Suprapubic skin (tissue), 4 donors: ENCODE measurements around the gene WDR74. TPM values are rescaled to one million over a fixed set of nuclear protein-coding genes. Genes with fewer than 3 reads are reported as not detected.
"Not testable (repeated sequence)": the region's sequence is repeated elsewhere in the genome, so short reads cannot be mapped to it uniquely, and the experiment has no call there.

Experiments used
- DNase-seq, 2 donors: peaks; one replicate each; pipeline ENCODE4 v3.0.0-alpha.2; 2019; ENCODE audit warnings: low spot score in 2 of 2
- H3K27ac ChIP-seq: fragments of 200-600 bp; sonication (generic); one replicate; pipeline ENCODE4 v1.5.1; 2019
- H3K27me3 ChIP-seq: fragments of 200-600 bp; sonication (generic); one replicate; pipeline ENCODE4 v1.5.1; 2019
- H3K36me3 ChIP-seq: fragments of 200-600 bp; sonication (generic); one replicate; pipeline ENCODE4 v1.5.1; 2019
- H3K4me1 ChIP-seq: fragments of 200-600 bp; sonication (generic); one replicate; pipeline ENCODE4 v1.5.1; 2019
- H3K4me3 ChIP-seq: fragments of 200-600 bp; sonication (generic); one replicate; pipeline ENCODE4 v1.5.1; 2019; ENCODE audit warnings: mild to moderate bottlenecking
- H3K9me3 ChIP-seq: fragments of 200-600 bp; sonication (generic); one replicate; pipeline ENCODE4 v1.5.1; 2019
- EP300 ChIP-seq: sonication (generic); formaldehyde crosslinking; IDR thresholded peaks from one replicate; pipeline ENCODE4 v1.6.1; 2017; ENCODE audit warnings: antibody characterized with exemption
- POLR2A ChIP-seq, 2 donors: fragments of 450-650 bp; IDR thresholded peaks; one replicate each; pipeline ENCODE4 v1.6.1; 2017; ENCODE audit warnings: antibody characterized with exemption in 2 of 2, mild to moderate bottlenecking in 2 of 2, moderate library complexity in 2 of 2
- POLR2AphosphoS5 ChIP-seq, 3 donors: sonication (generic); formaldehyde crosslinking; IDR thresholded peaks; one replicate each; pipeline ENCODE4 v1.6.1; 2017; ENCODE audit warnings: antibody characterized with exemption in 3 of 3
- WGBS: methylation state at CpG from one replicate; pipeline ENCODE4 v1.1.5; 2018; 5-methylcytosine and 5-hydroxymethylcytosine counted together
- total RNA-seq, 4 donors: library from RNA; depleted of rRNA; stranded (reverse); fragments of >200 nt; gene quantifications; one replicate each; pipeline ENCODE4 v1.1.0, GENCODE V29; 2016
- TF ChIP-seq, protein P1 (sequence below), 2 donors: fragments of 200-600 bp in 1 of 2; fragments of 450-650 bp in 1 of 2; sonication (generic) in 1 of 2; IDR thresholded peaks; one replicate each; pipeline ENCODE4 v1.5.1; 2016 to 2019; ENCODE audit warnings: antibody characterized with exemption in 2 of 2, mild to moderate bottlenecking in 1 of 2, moderate library complexity in 1 of 2

The WDR74 gene
- total RNA-seq, 4 donors from 2014 or later: 63.3 to 79.8 (median 70.3) TPM

DNA sequence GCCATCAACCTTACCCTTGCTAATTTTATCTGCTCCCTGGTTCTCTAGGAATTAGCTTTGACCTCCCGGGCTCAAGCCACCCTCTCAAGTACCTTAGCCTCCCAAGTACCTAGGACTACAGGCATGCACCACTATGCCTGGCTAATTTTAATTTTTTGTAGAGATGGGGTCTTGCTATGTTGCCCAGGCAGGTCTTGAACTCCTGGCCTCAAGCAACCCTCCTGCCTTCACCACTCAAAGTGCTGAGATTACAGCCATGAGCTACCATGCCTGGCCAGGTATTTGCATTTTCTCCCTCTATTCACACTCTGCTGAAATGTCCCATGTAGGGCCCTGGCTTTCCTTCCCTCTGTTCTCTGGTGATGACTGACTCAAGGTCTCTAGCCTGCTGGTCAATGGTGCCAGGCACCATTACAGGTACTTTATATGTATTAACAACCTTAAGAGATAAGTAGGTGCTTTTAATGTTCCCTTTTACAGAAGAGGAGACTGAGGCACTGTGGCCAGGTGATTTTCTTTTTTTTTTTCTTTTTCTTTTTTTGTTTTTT, 8.5 kb upstream of the WDR74 start:
- peaks cover 6% of the 10 kb centered on the region for H3K4me1 ChIP-seq
- H3K36me3 ChIP-seq: peaks cover 14% of the 10 kb centered on the region
- no peaks in the 10 kb centered on the region for H3K27me3 ChIP-seq
- no peak overlapping the region for H3K27ac ChIP-seq
- no peak for DNase-seq
- TF ChIP-seq EP300: no peak
- no peak overlapping the region for H3K4me3 ChIP-seq
- 95% methylated on average over 1 of the region's 1 CpG for WGBS
- no peaks in the 10 kb centered on the region for H3K9me3 ChIP-seq

DNA sequence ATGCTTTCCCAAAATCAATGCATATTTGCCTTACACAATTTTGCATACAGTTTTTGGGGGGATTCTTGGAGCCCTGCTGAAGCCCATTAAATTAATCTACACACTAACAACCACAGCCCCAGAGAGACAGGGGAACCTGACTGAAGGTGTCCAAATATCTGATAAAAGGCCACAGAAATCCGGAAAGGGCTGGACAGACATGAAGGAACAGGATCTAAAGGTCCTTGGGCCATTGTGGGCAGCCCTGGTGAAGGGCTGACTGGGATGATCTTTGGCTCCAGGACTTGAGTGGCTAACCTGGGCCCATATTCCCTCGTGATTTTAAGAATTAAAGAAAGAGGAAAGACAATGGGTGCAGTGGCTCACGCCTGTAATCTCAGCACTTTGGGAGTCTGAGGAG, 6.8 kb upstream of the WDR74 start:
- Histone ChIP-seq H3K9me3 (no peaks in the 10 kb centered on the region), H3K27me3 (no peaks in the 10 kb centered on the region), H3K27ac (no peak overlapping the region), H3K4me1 (peaks cover 13% of the 10 kb centered on the region), H3K36me3 (no peaks in the 10 kb centered on the region), H3K4me3 (no peak overlapping the region)
- TF ChIP-seq EP300 (no peak), POLR2AphosphoS5 (IDR thresholded peaks at IDR 0.05) (no peak), POLR2A (IDR thresholded peaks at IDR 0.05) (no peak)
- TF ChIP-seq, protein P1, sequence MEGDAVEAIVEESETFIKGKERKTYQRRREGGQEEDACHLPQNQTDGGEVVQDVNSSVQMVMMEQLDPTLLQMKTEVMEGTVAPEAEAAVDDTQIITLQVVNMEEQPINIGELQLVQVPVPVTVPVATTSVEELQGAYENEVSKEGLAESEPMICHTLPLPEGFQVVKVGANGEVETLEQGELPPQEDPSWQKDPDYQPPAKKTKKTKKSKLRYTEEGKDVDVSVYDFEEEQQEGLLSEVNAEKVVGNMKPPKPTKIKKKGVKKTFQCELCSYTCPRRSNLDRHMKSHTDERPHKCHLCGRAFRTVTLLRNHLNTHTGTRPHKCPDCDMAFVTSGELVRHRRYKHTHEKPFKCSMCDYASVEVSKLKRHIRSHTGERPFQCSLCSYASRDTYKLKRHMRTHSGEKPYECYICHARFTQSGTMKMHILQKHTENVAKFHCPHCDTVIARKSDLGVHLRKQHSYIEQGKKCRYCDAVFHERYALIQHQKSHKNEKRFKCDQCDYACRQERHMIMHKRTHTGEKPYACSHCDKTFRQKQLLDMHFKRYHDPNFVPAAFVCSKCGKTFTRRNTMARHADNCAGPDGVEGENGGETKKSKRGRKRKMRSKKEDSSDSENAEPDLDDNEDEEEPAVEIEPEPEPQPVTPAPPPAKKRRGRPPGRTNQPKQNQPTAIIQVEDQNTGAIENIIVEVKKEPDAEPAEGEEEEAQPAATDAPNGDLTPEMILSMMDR (IDR thresholded peaks at IDR 0.05): no peak
- 86% methylated on average over 3 of the region's 3 CpGs for WGBS
- no peak for DNase-seq

DNA sequence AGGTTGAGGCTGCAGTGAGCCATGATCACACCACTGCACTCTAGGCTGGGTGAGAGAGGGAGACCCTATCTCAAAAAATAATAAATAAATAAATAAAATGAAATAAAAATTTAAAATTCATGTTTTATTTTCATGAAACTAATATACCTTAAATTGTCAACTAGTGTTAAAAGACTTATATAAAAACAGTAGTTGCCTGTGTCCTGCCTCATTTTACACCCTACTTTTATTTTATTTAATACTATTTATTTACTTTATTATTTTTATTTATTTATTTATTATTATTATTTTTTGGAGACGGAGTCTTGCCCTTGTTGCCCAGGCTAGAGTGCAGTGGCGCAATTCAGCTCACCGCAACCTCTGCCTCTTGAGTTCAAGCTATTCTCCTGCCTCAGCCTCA, 4.8 kb upstream of the WDR74 start:
- TF ChIP-seq EP300: no peak
- Histone ChIP-seq H3K9me3 (no peaks in the 10 kb centered on the region), H3K27me3 (no peaks in the 10 kb centered on the region), H3K27ac (no peak overlapping the region), H3K4me1 (peaks cover 20% of the 10 kb centered on the region), H3K36me3 (no peaks in the 10 kb centered on the region), H3K4me3 (no peak overlapping the region)
- no peak for DNase-seq
- 94% methylated on average over 3 of the region's 3 CpGs for WGBS

DNA sequence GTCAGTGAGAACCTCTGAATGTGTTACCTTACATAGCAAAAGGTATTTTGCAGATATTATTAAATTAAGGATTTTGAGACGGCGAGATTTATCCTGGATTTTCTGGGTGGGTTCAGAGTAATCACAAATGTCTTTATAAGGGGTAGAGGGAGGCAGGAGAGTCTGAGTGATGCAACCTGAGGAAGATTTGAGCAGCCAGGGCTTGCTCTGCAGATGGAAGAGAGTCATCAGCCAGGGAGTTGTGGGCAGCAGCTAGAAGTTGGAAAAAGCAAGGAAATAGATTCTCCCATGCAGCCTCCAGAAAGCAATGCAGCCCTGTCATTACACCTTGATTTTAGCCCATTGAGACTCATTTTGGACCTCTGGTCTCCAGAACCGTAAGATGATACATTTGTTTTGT, 4.1 kb upstream of the WDR74 start:
- H3K9me3 ChIP-seq: no peaks in the 10 kb centered on the region
- DNase-seq: no peak
- H3K27me3 ChIP-seq: no peaks in the 10 kb centered on the region
- peaks cover 25% of the 10 kb centered on the region for H3K4me1 ChIP-seq
- H3K4me3 ChIP-seq: no peak overlapping the region
- no peak overlapping the region for H3K27ac ChIP-seq
- H3K36me3 ChIP-seq: no peaks in the 10 kb centered on the region
- TF ChIP-seq POLR2AphosphoS5 (IDR thresholded peaks at IDR 0.05) (no peak), POLR2A (IDR thresholded peaks at IDR 0.05) (no peak), EP300 (no peak)
- TF ChIP-seq, protein P1 (IDR thresholded peaks at IDR 0.05): no peak
- WGBS: 94% methylated on average over 3 of the region's 3 CpGs

DNA sequence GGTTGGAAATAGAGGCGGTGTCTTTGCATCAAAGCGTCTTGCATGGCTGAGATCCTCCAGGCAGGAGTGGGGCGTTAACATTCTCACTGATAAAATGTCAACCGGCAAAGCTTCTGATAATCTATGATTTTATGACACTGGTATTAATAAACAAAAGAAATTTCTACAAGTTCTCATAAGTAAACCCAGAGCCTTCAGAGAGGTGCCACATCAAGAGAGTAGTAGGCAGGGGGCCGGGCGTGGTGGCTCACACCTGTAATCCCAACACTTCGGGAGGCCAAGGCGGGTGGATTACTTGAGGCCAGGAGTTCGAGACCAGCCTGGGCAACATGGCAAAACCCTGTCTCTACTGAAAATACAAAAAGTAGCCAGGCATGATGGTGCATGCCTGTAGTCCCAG, 3.5 kb upstream of the WDR74 start:
- H3K27me3 ChIP-seq, DNase-seq, H3K9me3 ChIP-seq, H3K36me3 ChIP-seq: not testable (repeated sequence)
- WGBS: 65% methylated on average over 9 of the region's 9 CpGs
- H3K4me3 ChIP-seq: peak overlapping the region; percentile 92
- H3K27ac ChIP-seq: peak overlapping the region; percentile 97
- peaks cover 31% of the 10 kb centered on the region for H3K4me1 ChIP-seq

DNA sequence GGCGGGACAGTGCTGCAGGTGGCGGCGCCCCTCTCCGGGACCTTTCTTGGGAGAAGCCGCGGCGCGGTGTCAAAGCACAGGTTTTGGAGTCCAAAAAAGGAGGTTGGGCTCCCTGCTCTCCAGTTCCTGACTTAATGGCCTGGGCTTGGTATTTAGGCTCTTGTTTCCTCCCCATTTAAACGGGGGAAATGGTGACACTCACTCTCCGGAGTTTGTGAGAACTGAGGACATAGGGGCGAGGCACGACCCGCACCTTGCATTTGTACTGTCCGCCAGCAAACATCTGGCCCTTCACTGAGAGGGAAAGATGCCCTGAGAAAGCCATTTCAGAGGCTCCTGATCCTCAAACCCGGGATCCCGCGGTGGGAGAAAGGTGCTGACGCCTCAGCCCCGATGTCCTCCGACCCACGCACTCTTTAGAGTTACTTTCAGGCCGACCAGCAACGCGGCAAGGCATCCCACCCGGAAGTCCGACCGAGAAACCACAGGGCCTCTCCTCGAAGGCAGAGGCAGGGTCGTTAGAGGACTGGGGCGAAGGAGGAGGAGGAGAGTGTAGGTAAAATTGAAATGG, 2.9 kb upstream of the WDR74 start:
- peak overlapping the region; percentile 92 for H3K4me3 ChIP-seq
- 5% methylated on average over 28 of the region's 30 CpGs for WGBS
- no peaks in the 10 kb centered on the region for H3K36me3 ChIP-seq
- DNase-seq: peak in 1 of 2 donors; percentile 75
- H3K4me1 ChIP-seq: peaks cover 37% of the 10 kb centered on the region
- peak overlapping the region; percentile 97 for H3K27ac ChIP-seq
- TF ChIP-seq, protein P1 (IDR thresholded peaks at IDR 0.05): no peak
- no peak for TF ChIP-seq EP300
- TF ChIP-seq POLR2A (IDR thresholded peaks at IDR 0.05): no peak
- TF ChIP-seq POLR2AphosphoS5 (IDR thresholded peaks at IDR 0.05): no peak
- no peaks in the 10 kb centered on the region for H3K27me3 ChIP-seq
- no peaks in the 10 kb centered on the region for H3K9me3 ChIP-seq
